GM12865 (cell line): ENCODE results near the gene FARS2.

ENCODE experiments used
- DNase-seq: peaks from one replicate; pipeline ENCODE4 v3.0.0; 2010; ENCODE audit warnings: low read depth
- H3K4me3 ChIP-seq: 2 replicates; pipeline ENCODE4 v1.5.1; 2011; ENCODE audit warnings: mild to moderate bottlenecking, low read depth, low read length, control low read depth
- TF ChIP-seq, protein P1 (sequence below): IDR thresholded peaks from 2 replicates; pipeline ENCODE4 v1.5.1; 2011; ENCODE audit warnings: low read length, control low read depth, low read depth, inconsistent platforms; ENCODE audit not compliant: insufficient read depth; ENCODE audit errors: missing control alignments

Gene FARS2

GRCh38 chr6:5461365-5461764 lies 200.1 kb downstream of the FARS2 start:
- TF ChIP-seq, protein P1, sequence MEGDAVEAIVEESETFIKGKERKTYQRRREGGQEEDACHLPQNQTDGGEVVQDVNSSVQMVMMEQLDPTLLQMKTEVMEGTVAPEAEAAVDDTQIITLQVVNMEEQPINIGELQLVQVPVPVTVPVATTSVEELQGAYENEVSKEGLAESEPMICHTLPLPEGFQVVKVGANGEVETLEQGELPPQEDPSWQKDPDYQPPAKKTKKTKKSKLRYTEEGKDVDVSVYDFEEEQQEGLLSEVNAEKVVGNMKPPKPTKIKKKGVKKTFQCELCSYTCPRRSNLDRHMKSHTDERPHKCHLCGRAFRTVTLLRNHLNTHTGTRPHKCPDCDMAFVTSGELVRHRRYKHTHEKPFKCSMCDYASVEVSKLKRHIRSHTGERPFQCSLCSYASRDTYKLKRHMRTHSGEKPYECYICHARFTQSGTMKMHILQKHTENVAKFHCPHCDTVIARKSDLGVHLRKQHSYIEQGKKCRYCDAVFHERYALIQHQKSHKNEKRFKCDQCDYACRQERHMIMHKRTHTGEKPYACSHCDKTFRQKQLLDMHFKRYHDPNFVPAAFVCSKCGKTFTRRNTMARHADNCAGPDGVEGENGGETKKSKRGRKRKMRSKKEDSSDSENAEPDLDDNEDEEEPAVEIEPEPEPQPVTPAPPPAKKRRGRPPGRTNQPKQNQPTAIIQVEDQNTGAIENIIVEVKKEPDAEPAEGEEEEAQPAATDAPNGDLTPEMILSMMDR, result no peak
- DNase-seq, result no peak
- no peak overlapping the region for H3K4me3 ChIP-seq

- no peak for DNase-seq
- H3K4me3 ChIP-seq, result no peak overlapping the region
- TF ChIP-seq, protein P1, result no peak
Observed at GRCh38 chr6:5462856-5463255, 201.5 kb downstream of the FARS2 start.

DNA sequence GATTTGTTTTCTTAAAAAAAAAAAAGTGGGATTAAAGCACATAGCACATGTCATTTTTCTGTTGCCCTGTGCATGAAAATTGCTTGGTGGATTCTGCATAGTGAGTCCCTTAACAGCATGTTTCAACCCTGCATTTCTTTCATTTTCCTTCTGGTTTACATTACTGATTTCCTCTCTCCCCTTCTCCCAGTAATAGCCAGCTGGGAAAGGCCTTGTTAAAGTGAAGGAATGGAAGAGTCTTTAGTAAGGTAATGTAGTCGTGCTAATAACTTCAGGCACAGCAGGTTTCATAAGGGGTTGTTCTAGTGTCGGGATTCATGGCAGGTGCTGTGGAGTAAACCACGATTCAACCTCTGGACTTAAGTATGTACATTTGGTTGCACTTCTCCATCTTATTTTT lies 202.4 kb downstream of the FARS2 start:
- no peak overlapping the region for H3K4me3 ChIP-seq
- TF ChIP-seq, protein P1, result no peak
- no peak for DNase-seq

GRCh38 chr6:5464099-5464885 lies 203.0 kb downstream of the FARS2 start:
- TF ChIP-seq, protein P1, result no peak
- no peak overlapping the region for H3K4me3 ChIP-seq
- DNase-seq, result no peak

- DNase-seq, result no peak
- no peak overlapping the region for H3K4me3 ChIP-seq
- TF ChIP-seq, protein P1, result no peak
Observed at GRCh38 chr6:5466281-5467136, 205.2 kb downstream of the FARS2 start.

GRCh38 chr6:5468586-5468985 lies 207.3 kb downstream of the FARS2 start:
- H3K4me3 ChIP-seq, result no peak overlapping the region
- TF ChIP-seq, protein P1, result no peak
- DNase-seq, result no peak
